Stomach smooth muscle (tissue), 2 donors: Measurements from ENCODE around the gene CALHM3.

Experiments
- H3K27ac ChIP-seq: one replicate; pipeline ENCODE4 v1.7.0; 2013; ENCODE audit warnings: mild to moderate bottlenecking, low read length, inconsistent platforms
- H3K27me3 ChIP-seq, 2 donors: one replicate each; pipeline ENCODE4 v1.7.0; 2013; ENCODE audit warnings: low read length in 2 of 2; ENCODE audit not compliant: insufficient read depth in 2 of 2, control insufficient read depth in 1 of 2
- H3K36me3 ChIP-seq, 2 donors: one replicate each; pipeline ENCODE4 v1.7.0; 2013; ENCODE audit warnings: low read length in 2 of 2; ENCODE audit not compliant: control insufficient read depth in 2 of 2, insufficient read depth in 2 of 2
- H3K4me1 ChIP-seq: one replicate; pipeline ENCODE4 v1.7.0; 2013; ENCODE audit warnings: low read length; ENCODE audit not compliant: control insufficient read depth, insufficient read depth
- H3K4me3 ChIP-seq, 2 donors: one replicate each; pipeline ENCODE4 v1.7.0; 2013; ENCODE audit warnings: low read length in 2 of 2
- H3K9ac ChIP-seq, 2 donors: one replicate each; pipeline ENCODE4 v1.7.0; 2013; ENCODE audit warnings: low read length in 2 of 2, mild to moderate bottlenecking in 1 of 2
- H3K9me3 ChIP-seq, 2 donors: one replicate each; pipeline ENCODE4 v1.7.0; 2013; ENCODE audit warnings: low read length in 2 of 2; ENCODE audit not compliant: control insufficient read depth in 2 of 2
- donor health status: healthy.
- donor health status: Pancreatic carcinoma.

Gene CALHM3

DNA sequence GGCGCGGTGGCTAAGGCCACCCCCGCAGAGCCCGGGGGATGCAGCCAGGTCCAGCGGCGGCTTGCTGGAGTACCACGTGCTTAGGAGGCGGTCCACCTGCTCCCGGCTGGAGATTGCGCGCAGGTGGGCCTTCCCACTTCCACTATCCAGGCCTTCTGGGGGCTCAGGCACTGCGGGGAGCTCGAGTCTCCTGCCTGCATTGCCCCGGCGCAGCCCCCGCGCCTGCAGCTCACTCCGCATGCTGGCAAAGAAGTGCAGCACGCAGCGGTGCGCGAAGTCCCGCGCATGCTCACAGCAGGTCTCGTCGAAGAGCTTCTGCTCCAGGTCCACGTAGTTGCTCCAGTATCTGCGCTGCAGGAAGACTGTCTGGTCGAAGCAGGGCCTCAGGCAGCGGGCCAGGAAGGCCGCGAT, 5.8 kb downstream of the CALHM3 start:
- Histone ChIP-seq H3K9me3 (no peaks in the 10 kb centered on the region), H3K27me3 (peaks cover 0 to 2% of the 10 kb centered on the region in 2 donors), H3K36me3 (no peaks in the 10 kb centered on the region), H3K27ac (no peak overlapping the region), H3K4me3 (no peak overlapping the region), H3K4me1 (no peaks in the 10 kb centered on the region), H3K9ac (no peak overlapping the region)

DNA sequence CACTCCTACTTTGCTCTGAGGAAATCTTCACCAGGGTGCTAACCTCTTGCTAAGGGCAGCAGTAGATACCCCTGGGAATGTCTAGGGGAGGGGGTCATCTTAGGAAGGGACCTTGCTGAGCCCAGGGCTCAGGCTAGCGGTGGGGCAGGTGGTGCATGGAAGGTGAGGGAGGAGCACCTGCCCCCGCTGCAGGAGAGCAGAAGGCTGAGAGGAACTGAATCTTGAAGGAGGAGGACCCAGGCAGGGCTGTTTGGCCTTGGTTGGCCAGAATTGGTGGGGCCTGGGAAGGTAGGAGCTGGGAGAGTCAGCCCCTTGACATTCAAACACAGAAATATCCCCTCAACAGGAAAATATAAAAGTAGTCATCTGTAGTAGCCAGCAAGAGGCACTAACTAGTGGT, 7.0 kb downstream of the CALHM3 start:
- Histone ChIP-seq H3K4me1 (no peaks in the 10 kb centered on the region), H3K36me3 (no peaks in the 10 kb centered on the region), H3K27ac (no peak overlapping the region), H3K9ac (no peak overlapping the region), H3K27me3 (peaks cover 0 to 2% of the 10 kb centered on the region in 2 donors), H3K4me3 (no peak overlapping the region), H3K9me3 (no peaks in the 10 kb centered on the region)

DNA sequence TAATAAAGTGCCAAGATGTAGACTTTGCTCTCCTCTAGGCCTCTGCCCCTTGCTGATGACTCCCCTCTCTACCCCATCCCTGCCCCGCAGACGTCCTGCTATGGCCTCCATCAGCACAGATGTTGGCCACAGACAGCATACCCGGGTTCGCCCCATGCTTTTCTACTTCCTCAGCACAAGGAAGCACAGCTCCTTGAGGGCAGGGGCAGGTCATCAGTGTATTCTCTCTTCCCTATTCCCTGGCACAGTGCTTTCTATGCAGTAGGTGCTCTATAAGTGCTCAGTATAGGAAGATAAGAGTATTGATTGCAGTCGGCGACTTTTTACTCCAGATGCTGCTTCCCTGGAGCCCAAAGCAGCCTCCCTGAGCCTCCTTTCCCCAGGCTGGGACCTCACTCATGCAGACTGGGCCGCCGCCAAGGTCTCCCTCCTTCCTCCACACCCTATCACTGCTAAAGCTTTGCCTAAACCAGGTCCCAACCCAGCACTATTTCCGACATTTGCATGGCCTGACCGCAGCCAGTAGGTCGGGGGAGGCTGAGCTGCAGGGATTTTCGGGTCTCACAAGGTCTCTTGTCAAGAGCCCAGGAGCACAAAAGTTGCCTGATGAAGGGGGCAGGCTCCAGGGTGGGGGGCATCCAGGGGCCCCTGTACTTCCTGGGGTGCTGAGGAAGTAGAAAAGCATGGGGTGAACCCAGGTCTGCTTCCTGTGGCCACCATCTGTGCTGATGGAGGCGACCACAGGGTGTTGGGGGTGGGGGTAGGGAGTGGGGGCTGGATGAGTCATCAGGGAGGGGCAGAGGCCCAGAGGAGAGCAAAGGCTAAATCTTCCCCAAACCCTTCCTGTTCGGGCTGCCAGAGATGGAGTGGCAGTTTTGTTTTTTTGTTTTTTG, 8.0 kb downstream of the CALHM3 start:
- Histone ChIP-seq H3K9me3 (no peaks in the 10 kb centered on the region), H3K9ac (no peak overlapping the region), H3K27me3 (peaks cover 0 to 2% of the 10 kb centered on the region in 2 donors), H3K36me3 (no peaks in the 10 kb centered on the region), H3K4me1 (no peaks in the 10 kb centered on the region), H3K27ac (no peak overlapping the region), H3K4me3 (no peak overlapping the region)

DNA sequence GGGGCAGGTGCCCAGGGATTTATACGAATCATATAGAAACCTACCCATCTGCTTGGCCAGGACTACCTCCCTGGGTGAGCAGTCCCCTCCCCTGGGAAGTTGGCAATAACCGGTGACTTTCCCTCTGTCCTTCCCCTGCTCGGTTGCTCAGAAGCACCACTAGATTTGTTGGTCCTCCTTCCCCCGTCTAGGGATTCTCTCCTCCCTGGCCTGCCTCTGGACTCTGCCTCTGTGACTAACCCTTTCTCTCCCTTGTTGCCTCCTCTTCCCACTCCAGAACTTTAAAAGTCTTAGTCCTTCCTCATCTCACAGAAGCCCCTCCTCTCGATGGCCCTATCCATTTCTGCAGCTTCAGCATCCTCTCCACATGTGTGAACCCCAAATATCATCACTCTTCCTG, 9.8 kb downstream of the CALHM3 start:
- H3K27ac ChIP-seq, result no peak overlapping the region
- H3K9me3 ChIP-seq, result no peaks in the 10 kb centered on the region
- no peak overlapping the region for H3K9ac ChIP-seq
- no peak overlapping the region for H3K4me3 ChIP-seq
- no peaks in the 10 kb centered on the region for H3K36me3 ChIP-seq
- no peaks in the 10 kb centered on the region for H3K27me3 ChIP-seq
- H3K4me1 ChIP-seq, result no peaks in the 10 kb centered on the region

DNA sequence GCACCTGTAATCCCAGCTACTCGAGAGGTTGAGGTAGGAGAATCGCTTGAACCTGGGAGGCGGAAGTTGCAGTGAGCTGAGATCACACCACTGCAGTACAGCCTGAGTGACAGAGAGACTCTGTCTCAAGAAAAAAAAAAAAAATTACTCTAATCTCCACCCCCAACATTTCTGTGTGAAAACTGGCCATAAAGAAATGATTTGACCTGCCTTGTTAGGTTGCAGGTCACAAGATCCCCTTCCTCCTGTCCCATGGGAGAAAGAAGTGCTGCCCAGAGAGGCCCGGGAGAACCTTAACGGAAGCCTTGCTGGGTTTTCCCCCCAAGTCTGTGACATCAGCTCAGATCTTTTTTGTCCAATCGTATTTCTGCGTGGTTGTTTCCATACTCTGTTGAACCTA, 11.6 kb downstream of the CALHM3 start:
- no peaks in the 10 kb centered on the region for H3K36me3 ChIP-seq
- no peak overlapping the region for H3K27ac ChIP-seq
- H3K4me3 ChIP-seq, result no peak overlapping the region
- H3K4me1 ChIP-seq, result no peaks in the 10 kb centered on the region
- H3K27me3 ChIP-seq, result no peaks in the 10 kb centered on the region
- no peaks in the 10 kb centered on the region for H3K9me3 ChIP-seq
- no peak overlapping the region for H3K9ac ChIP-seq

DNA sequence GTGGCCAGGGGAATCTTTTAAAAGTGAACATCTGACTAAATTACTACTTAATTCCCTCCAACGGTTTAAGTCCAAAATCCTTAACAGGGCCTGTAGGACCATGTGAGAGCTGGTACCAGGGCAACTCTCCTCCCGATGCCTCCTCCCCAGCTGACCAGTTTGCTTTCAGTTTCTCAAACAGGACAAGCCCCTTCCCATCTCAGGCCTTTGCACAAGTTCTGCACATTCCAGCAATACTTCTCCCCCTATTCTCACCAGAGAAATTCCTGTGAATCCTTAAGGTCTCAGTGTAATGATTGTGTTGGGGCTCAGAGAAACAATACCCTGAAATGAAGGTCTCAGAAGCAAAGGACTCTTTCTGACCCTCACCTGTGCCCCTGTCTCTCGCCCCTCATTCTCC, 12.3 kb downstream of the CALHM3 start:
- Histone ChIP-seq H3K4me1 (no peaks in the 10 kb centered on the region), H3K27me3 (no peaks in the 10 kb centered on the region), H3K36me3 (no peaks in the 10 kb centered on the region), H3K9me3 (no peaks in the 10 kb centered on the region), H3K9ac (no peak overlapping the region), H3K27ac (no peak overlapping the region), H3K4me3 (no peak overlapping the region)

DNA sequence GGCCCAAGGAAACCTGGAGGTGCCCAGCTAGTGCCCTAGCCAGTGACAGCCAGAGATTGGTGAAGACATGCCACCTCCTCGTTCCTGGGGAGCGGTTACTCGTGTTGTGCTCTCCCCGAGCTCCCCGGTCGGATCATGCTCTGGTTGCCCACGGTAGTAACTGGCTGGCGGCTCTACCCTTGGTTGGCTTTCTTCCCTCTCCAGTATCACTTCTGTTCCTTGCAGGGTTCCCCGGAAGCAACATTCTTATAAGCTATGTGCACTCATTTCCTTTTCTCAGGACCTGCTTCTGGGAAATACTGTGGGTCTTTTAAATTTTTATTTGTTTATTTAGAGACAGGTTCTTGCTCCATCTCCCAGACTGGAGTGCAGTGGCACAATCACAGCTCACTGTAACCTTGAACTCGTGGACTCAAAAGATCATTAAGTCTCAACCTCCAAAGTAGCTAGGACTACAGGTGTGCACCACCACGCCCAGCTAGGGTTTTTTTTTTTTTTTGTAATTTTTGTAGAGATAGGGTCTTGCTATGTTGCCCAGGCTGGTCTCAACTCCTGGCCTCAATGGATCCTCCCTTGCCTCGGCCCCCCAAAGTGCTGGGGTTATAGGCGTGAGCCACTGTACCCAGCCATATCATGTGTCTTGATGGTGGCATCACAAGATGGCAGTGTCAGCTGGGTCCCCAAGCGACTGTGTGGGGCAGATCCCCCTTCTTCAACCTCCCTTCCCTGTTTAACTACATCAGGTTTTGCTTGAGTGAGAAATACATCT, 13.4 kb downstream of the CALHM3 start:
- no peaks in the 10 kb centered on the region for H3K4me1 ChIP-seq
- H3K4me3 ChIP-seq, result no peak overlapping the region
- H3K9ac ChIP-seq, result no peak overlapping the region
- no peaks in the 10 kb centered on the region for H3K27me3 ChIP-seq
- no peaks in the 10 kb centered on the region for H3K9me3 ChIP-seq
- H3K36me3 ChIP-seq, result no peaks in the 10 kb centered on the region
- H3K27ac ChIP-seq, result no peak overlapping the region

DNA sequence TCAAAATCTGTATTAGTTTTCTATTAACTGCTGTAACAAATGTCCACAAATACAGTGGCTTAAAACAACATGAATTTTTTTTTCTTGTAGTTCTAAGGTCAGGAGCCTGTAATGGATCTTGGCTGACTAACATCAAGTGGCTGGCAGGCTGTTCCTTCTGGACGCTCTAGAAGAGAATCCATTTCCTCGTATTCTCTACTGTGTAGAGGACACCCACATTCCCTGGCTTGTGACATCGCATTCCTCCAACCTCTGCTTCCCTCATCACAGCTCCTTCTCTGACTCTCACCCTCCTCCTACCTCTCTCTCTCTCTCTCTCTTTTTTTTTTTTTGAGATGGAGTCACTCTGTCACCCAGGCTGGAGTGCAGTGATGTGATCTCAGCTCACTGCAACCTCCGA, 15.5 kb downstream of the CALHM3 start:
- H3K36me3 ChIP-seq, result no peaks in the 10 kb centered on the region
- no peaks in the 10 kb centered on the region for H3K9me3 ChIP-seq
- no peak overlapping the region for H3K9ac ChIP-seq
- no peak overlapping the region for H3K4me3 ChIP-seq
- H3K27ac ChIP-seq, result no peak overlapping the region
- no peaks in the 10 kb centered on the region for H3K4me1 ChIP-seq
- no peaks in the 10 kb centered on the region for H3K27me3 ChIP-seq

DNA sequence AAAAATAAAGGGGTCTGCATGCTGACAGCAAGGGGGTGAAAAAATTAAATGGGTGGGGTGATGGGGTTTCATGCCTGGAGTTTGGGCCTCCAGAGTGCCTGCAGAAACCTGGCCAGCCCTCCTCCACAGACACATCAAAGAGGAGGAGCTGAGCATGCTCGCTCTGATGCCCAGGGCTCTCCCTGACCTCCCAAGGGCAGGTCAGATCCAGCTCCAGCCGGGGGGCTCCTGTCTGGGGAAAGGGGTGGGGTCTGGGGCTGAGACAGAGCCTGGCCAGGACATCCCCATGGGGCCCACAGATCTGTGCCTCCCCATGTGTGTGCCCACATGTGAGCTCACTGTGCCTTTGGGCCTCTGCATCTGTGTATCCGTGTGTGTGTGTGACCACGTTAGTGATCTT, 19.4 kb downstream of the CALHM3 start:
- no peaks in the 10 kb centered on the region for H3K4me1 ChIP-seq
- no peaks in the 10 kb centered on the region for H3K27me3 ChIP-seq
- no peaks in the 10 kb centered on the region for H3K36me3 ChIP-seq
- no peak overlapping the region for H3K4me3 ChIP-seq
- H3K27ac ChIP-seq, result no peak overlapping the region
- H3K9ac ChIP-seq, result no peak overlapping the region
- no peaks in the 10 kb centered on the region for H3K9me3 ChIP-seq

DNA sequence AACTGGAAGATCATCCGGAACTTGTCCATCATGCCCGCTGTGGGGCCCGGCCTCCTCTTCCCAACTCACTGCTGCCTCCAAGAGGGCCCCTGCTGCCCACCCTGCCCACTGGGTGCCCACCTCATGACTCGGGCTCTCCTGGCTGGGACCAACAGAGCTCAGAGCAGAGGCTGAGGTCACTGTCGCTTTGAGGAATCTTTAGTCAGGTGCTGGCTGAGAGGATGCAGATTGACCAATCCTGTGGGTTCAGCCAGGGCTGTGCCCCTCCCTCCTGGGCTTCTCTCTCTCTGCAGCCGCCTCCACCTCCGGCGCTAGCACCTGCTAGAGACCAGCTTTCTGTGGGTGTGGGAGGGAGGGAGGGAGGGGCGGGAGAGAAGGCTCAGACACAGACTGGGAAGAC, 20.3 kb downstream of the CALHM3 start, which contains the start of gene CALHM1:
TSS of gene CALHM1 (minus strand) at position 181 of the 400 bp plus-strand sequence. CDS start at position 32, 149 bp downstream.
- H3K27ac ChIP-seq, result no peak within 1 kb of the TSS
- H3K4me1 ChIP-seq, result no peaks in the 10 kb centered on the region
- H3K4me3 ChIP-seq, result no peak within 1 kb of the TSS
- no peaks in the 10 kb centered on the region for H3K27me3 ChIP-seq
- H3K9me3 ChIP-seq, result no peaks in the 10 kb centered on the region
- H3K36me3 ChIP-seq, result no peaks in the 10 kb centered on the region
- H3K9ac ChIP-seq, result no peak within 1 kb of the TSS
